ENCODE measurements around the gene RBM23. TPM values are rescaled to one million over a fixed set of nuclear protein-coding genes. Genes with fewer than 3 reads are reported as not detected.

RBM23 gene
- total and polyA plus RNA-seq, 3 donors from 2014 or later = 73.7 to 115 (median 93.3) TPM

DNA sequence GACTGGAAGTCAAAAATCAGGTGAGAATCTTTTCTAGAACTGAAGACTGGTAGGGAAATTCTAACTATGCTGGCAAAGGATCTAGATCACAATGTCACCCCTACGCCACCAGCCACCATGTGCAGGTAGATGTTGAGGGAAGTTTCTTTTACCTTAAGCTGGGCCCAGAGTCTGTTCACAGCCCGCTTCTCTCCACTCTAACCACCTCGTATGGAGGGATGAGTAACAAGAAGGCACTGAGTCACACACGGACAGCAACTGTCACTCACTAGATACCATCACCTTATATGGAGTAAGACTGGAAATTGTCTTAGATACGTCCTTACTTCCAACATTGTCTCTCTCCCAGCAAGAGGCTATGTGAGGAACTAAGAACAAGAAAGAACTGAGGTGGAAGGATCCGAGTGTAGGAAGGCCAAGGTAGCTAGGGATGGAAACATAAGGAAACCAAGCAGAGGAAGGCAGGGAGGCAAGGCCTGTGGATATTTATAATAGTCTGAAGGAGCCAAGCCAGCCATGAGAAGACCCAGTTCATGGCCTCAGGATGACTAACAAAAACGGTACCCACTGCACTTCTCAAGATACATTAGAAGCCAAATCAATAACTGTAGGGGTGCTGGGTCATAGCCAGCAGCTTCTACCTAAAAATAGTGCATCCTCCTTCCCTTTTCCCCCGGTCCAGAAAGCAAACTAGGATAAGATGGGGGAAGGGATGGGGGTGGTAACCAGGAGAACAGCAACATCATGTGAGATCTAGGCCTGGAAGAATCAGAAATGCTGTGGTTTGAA lies 20.5 kb downstream of the RBM23 start:
- H3K27ac ChIP-seq = no peak overlapping the region
- no peaks in the 10 kb centered on the region for H3K4me1 ChIP-seq
- 73 to 74% methylated on average over 8 of the region's 8 CpGs for WGBS, 2 donors
- H3K4me3 ChIP-seq = no peak overlapping the region
- intact Hi-C loops (cut with DNase I; ENCODE audit: low total_unique reads) = no loop called here
- H3K9me3 ChIP-seq = no peaks in the 10 kb centered on the region
- no peaks in the 10 kb centered on the region for H3K27me3 ChIP-seq
- no peak for TF ChIP-seq POLR2A (IDR thresholded peaks at IDR 0.05)
- TF ChIP-seq, protein P1, sequence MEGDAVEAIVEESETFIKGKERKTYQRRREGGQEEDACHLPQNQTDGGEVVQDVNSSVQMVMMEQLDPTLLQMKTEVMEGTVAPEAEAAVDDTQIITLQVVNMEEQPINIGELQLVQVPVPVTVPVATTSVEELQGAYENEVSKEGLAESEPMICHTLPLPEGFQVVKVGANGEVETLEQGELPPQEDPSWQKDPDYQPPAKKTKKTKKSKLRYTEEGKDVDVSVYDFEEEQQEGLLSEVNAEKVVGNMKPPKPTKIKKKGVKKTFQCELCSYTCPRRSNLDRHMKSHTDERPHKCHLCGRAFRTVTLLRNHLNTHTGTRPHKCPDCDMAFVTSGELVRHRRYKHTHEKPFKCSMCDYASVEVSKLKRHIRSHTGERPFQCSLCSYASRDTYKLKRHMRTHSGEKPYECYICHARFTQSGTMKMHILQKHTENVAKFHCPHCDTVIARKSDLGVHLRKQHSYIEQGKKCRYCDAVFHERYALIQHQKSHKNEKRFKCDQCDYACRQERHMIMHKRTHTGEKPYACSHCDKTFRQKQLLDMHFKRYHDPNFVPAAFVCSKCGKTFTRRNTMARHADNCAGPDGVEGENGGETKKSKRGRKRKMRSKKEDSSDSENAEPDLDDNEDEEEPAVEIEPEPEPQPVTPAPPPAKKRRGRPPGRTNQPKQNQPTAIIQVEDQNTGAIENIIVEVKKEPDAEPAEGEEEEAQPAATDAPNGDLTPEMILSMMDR (IDR thresholded peaks at IDR 0.05) = no peak
- no peaks in the 10 kb centered on the region for H3K36me3 ChIP-seq (ENCODE audit: low read depth, missing control alignments)
- DNase-seq = no peak

DNA sequence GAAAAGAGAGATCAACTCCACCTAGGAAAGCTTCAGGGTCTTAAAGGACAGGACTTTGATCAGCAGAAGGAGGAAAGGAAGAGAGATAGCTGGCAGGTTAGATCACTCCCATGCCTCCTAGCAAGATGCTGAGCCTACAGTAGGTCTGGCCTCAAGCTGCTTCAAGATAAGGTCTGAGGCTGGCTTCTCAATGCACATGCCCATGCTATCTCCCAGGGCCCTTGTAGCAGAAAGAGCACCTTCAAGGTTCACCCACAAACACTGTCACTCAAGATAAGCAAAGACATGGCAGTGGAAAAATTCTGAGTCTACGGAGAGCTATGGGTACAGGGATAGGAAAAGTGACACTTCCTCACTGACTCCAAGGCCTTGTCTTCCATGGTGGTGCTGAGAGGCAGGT lies 21.6 kb downstream of the RBM23 start:
- intact Hi-C loops (cut with DNase I; ENCODE audit: low total_unique reads) = no loop called here
- H3K4me3 ChIP-seq = no peak overlapping the region
- H3K36me3 ChIP-seq (ENCODE audit: low read depth, missing control alignments) = no peaks in the 10 kb centered on the region
- no peak for DNase-seq
- WGBS, 2 donors = 87 to 96% methylated on average over 1 of the region's 1 CpG
- no peaks in the 10 kb centered on the region for H3K4me1 ChIP-seq
- TF ChIP-seq POLR2A (IDR thresholded peaks at IDR 0.05) = no peak
- TF ChIP-seq, protein P1 (IDR thresholded peaks at IDR 0.05) = no peak
- no peaks in the 10 kb centered on the region for H3K9me3 ChIP-seq
- no peaks in the 10 kb centered on the region for H3K27me3 ChIP-seq
- H3K27ac ChIP-seq = no peak overlapping the region

DNA sequence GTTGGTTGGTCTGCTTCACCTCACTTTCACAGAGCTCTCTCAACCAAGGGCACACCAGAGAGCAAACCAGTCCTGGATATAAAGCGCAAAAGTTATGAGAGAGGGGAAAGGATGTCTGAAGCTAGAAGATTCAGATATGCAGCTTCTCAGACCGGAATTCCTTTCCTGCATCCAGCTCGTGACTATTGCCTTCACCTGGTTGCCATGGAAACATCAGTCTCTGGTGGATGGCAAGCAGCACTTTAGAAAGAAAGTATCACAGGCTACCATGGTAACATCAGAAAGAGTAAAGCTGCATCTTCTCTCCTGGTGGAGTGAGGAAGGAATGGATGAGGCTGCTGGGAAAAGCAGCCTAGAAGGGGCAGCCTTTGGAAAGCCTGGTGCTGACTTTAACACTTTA lies 22.2 kb downstream of the RBM23 start:
- Histone ChIP-seq H3K27me3 (no peaks in the 10 kb centered on the region), H3K4me3 (no peak overlapping the region), H3K27ac (no peak overlapping the region), H3K9me3 (no peaks in the 10 kb centered on the region), H3K36me3 (ENCODE audit: low read depth, missing control alignments) (no peaks in the 10 kb centered on the region), H3K4me1 (no peaks in the 10 kb centered on the region)
- no peak for TF ChIP-seq POLR2A (IDR thresholded peaks at IDR 0.05)
- TF ChIP-seq, protein P1 (IDR thresholded peaks at IDR 0.05) = no peak
- WGBS, 2 donors = 80 to 93% methylated on average over 3 of the region's 3 CpGs
- intact Hi-C loops (cut with DNase I; ENCODE audit: low total_unique reads) = no loop called here
- DNase-seq = no peak

DNA sequence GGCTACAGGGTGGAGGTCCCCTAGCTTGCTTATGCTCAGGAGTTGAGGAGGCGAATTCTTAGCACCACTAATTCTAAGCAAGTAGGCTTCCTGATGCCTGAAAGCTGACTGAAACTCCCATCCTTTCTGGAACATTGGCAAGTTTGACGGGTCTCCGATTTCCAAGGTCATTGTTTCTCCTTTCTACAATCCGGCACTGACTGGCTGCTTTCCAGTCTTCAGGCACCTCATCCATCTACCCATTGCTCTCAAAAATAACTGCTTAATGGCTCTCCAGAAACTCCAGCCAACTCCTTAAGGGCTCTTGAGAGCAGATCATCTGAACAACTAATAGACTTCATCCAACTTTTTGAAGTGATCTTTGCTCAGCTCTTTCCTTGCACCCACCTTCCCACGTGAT lies 22.6 kb downstream of the RBM23 start:
- intact Hi-C loops (cut with DNase I; ENCODE audit: low total_unique reads) = no loop called here
- Histone ChIP-seq H3K4me1 (no peaks in the 10 kb centered on the region), H3K27me3 (no peaks in the 10 kb centered on the region), H3K27ac (no peak overlapping the region), H3K9me3 (no peaks in the 10 kb centered on the region), H3K4me3 (no peak overlapping the region), H3K36me3 (ENCODE audit: low read depth, missing control alignments) (no peaks in the 10 kb centered on the region)
- WGBS, 2 donors = 35 to 53% methylated on average over 5 of the region's 5 CpGs
- no peak for DNase-seq
- no peak for TF ChIP-seq POLR2A (IDR thresholded peaks at IDR 0.05)

DNA sequence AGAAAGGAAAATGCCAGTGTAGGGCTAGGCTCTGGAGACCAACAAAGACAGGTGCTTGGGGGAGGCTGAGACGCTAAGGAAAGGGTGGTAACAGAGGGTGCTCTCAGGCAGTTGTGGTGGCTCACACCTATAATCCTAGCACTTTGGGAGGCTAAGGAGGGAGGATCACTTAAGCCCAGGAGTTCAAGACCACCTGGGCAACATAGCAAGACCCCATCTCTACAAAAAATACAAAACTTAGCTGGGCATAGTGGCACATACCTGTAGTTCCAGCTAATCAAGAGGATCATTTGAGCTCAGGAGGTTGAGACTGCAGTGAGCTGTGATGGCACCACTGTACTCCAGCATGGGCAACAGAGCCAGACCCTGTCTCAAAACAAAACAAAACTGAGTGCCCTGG lies 23.5 kb downstream of the RBM23 start:
- WGBS, 2 donors = 76 to 88% methylated on average over 1 of the region's 1 CpG
- TF ChIP-seq, protein P1 (IDR thresholded peaks at IDR 0.05) = no peak
- no peak for TF ChIP-seq POLR2A (IDR thresholded peaks at IDR 0.05)
- Histone ChIP-seq H3K9me3 (no peaks in the 10 kb centered on the region), H3K4me1 (no peaks in the 10 kb centered on the region), H3K27ac (no peak overlapping the region), H3K27me3 (no peaks in the 10 kb centered on the region), H3K36me3 (ENCODE audit: low read depth, missing control alignments) (no peaks in the 10 kb centered on the region), H3K4me3 (no peak overlapping the region)
- intact Hi-C loops (cut with DNase I; ENCODE audit: low total_unique reads) = no loop called here
- no peak for DNase-seq

Measured in testis (tissue), 3 donors.